Cardiac muscle cell (in vitro differentiated cells and primary cell): ENCODE measurements around the gene LILRB4. TPM values are rescaled to one million over a fixed set of nuclear protein-coding genes. Genes with fewer than 3 reads are reported as not detected.
"Not testable (repeated sequence)": the region's sequence is repeated elsewhere in the genome, so short reads cannot be mapped to it uniquely, and the experiment has no call there.

ENCODE experiments used
- DNase-seq, 2 donors: peaks; one replicate each; pipeline versions ENCODE4 v3.0.0 to v3.0.0-alpha.2; 2010 to 2017; ENCODE audit warnings: low read depth in 1 of 2, low spot score in 1 of 2
- H3K27ac ChIP-seq: fragments of 200-600 bp; sonication (generic); 2 replicates; pipeline ENCODE4 v1.5.1; 2016
- H3K27me3 ChIP-seq: fragments of 200-600 bp; sonication (generic); 2 replicates; pipeline ENCODE4 v1.6.0; 2016; ENCODE audit warnings: control low read depth
- H3K36me3 ChIP-seq: fragments of 200-600 bp; sonication (generic); 2 replicates; pipeline ENCODE4 v1.5.1; 2016; ENCODE audit warnings: control low read depth
- H3K4me1 ChIP-seq: fragments of 200-600 bp; sonication (generic); 2 replicates; pipeline ENCODE4 v1.8.1; 2017; ENCODE audit warnings: low read depth, mild to moderate bottlenecking, mixed run types
- H3K4me3 ChIP-seq: fragments of 200-600 bp; sonication (generic); 2 replicates; pipeline ENCODE4 v1.5.1; 2016; ENCODE audit warnings: mild to moderate bottlenecking
- H3K9me3 ChIP-seq: fragments of 200-600 bp; sonication (generic); 2 replicates; pipeline ENCODE4 v1.5.1; 2017; ENCODE audit warnings: low read depth, mild to moderate bottlenecking, control low read depth
- polyA plus RNA-seq: library from polyadenylated mRNA; unstranded; fragments of >200 nt; fragmentation: Nextera tagmentation; extraction: Ambion mirVana; gene quantifications from 2 replicates; pipeline ENCODE4 v1.2.1, GENCODE V29; 2016
- total RNA-seq: library from RNA; depleted of rRNA; stranded (reverse); fragments of >200 nt; gene quantifications from 2 replicates; pipeline ENCODE4 v1.2.3, GENCODE V29; 2016
- TF ChIP-seq, protein P1 (sequence below): IDR thresholded peaks from 2 replicates; pipeline ENCODE4 v1.5.1; 2012; ENCODE audit warnings: low read depth, mild to moderate bottlenecking, low read length

LILRB4 gene
- total and polyA plus RNA-seq, 2 experiments from 2014 or later = not detected

DNA sequence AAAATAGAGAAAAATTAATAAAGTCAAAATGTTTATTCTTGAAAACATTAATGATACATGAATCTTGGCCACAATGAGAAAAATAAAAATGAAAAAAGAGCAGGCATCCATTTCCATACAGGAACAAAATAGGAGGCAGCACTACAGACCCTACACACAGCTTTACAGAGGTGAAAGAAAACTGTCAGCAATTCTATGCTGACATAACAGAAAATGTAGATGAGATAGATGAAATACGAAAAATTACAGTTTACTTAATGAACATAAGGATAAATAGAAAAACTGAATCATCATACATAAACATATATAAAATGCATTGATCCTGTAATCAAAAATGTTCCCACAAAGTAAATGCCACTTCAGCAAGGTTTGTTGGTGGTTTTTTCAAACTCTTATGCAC is 5.6 kb downstream of the LILRB4 start:
- Histone ChIP-seq H3K4me3 (no peak overlapping the region), H3K27me3 (no peaks in the 10 kb centered on the region), H3K27ac (no peak overlapping the region), H3K36me3 (no peaks in the 10 kb centered on the region), H3K4me1 (no peaks in the 10 kb centered on the region), H3K9me3 (no peaks in the 10 kb centered on the region)
- TF ChIP-seq, protein P1, sequence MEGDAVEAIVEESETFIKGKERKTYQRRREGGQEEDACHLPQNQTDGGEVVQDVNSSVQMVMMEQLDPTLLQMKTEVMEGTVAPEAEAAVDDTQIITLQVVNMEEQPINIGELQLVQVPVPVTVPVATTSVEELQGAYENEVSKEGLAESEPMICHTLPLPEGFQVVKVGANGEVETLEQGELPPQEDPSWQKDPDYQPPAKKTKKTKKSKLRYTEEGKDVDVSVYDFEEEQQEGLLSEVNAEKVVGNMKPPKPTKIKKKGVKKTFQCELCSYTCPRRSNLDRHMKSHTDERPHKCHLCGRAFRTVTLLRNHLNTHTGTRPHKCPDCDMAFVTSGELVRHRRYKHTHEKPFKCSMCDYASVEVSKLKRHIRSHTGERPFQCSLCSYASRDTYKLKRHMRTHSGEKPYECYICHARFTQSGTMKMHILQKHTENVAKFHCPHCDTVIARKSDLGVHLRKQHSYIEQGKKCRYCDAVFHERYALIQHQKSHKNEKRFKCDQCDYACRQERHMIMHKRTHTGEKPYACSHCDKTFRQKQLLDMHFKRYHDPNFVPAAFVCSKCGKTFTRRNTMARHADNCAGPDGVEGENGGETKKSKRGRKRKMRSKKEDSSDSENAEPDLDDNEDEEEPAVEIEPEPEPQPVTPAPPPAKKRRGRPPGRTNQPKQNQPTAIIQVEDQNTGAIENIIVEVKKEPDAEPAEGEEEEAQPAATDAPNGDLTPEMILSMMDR = no peak
- DNase-seq = no peak

DNA sequence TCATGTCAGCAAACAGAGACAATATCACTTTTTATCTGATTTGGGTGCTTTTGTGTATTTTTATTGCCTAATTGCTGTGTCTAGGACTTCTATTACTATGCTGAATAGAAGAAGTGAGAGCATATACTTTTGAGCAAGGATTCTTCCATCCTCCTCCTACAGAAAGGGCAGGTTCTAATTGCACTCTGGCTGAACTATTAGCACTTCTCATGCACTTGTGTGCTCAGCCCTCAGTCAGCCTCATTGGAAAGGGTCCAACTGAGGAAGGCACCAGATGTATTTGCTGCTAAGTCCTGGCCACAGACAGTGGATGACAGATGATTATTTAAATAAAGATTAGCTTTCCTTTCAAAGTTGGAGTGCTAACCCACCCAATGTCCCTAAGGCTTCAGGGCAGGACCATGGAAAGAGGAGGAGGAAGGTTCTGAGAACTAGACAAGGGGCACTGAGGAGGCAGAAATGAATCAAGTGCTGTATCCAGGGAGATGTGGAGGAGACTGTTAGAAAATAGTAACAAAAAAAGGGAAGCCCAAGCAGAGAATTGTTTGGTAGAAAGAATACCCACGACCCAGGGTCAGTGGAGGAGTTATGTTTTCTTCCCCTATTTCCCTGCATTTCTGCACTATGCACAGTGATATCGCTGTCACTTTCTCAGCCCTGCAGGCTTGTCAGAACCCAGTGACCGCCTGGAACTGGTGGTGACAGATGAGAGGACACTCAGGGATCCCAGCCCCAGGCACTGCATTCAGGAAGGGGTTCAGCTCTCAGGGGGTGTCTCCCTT is 8.0 kb downstream of the LILRB4 start:
- Histone ChIP-seq H3K36me3 (no peaks in the 10 kb centered on the region), H3K9me3 (no peaks in the 10 kb centered on the region), H3K4me1 (no peaks in the 10 kb centered on the region), H3K4me3 (no peak overlapping the region), H3K27ac (no peak overlapping the region), H3K27me3 (no peaks in the 10 kb centered on the region)
- TF ChIP-seq, protein P1 = no peak
- DNase-seq = no peak

DNA sequence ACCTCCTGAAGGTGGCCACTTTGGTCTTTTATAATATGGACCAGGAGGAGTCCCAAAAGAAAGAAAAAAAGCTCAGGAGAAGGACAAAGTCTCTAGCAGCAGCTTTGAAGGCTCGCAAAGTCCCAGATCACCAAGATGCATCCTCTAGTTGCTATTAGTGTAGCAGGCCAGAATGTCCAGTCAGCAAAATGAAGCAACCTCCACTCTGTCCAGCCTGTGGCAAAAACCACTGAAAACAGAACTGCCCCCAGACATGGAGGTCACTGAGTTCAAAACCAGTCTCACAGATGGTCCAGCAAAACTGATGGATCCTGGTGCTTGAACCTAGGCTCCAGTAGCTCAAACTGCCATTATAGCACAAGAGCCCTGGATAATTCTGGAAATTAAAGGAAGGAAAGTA is 10.4 kb downstream of the LILRB4 start:
- H3K27me3 ChIP-seq = no peaks in the 10 kb centered on the region
- no peak overlapping the region for H3K4me3 ChIP-seq
- no peak for DNase-seq
- H3K27ac ChIP-seq = no peak overlapping the region
- H3K36me3 ChIP-seq = no peaks in the 10 kb centered on the region
- TF ChIP-seq, protein P1 = no peak
- no peaks in the 10 kb centered on the region for H3K4me1 ChIP-seq
- H3K9me3 ChIP-seq = no peaks in the 10 kb centered on the region

DNA sequence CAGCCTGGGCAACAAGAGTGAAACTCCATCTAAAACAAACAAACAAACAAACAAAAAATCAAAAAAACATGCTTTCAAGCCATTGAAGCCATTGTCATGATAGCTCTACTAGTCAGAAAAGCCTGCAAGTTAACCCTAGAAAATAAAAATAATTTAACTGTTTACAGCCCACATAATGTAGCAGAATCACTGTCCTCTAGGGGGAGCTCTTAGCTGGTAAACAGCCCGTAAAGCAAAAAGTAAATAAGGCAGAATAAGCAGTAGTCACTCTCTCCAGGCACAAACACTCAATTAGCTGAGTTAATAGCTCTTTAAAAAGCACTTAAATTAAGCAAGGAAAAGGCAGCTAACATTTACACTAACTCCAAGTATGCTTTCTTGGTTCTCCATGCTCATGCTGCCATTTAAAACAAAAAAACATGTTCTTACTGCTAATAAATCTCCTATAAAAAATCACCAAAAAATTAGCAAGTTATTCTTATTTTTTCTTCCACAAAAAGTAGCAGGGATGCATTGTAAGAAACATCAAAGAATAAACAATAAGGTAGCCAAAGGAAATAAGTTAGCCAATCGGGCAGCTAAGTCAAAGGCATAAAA is 11.3 kb downstream of the LILRB4 start:
- no peak overlapping the region for H3K4me3 ChIP-seq
- DNase-seq = peak in 1 of 2 donors; percentile 40
- TF ChIP-seq, protein P1 = peak; percentile 63

DNA sequence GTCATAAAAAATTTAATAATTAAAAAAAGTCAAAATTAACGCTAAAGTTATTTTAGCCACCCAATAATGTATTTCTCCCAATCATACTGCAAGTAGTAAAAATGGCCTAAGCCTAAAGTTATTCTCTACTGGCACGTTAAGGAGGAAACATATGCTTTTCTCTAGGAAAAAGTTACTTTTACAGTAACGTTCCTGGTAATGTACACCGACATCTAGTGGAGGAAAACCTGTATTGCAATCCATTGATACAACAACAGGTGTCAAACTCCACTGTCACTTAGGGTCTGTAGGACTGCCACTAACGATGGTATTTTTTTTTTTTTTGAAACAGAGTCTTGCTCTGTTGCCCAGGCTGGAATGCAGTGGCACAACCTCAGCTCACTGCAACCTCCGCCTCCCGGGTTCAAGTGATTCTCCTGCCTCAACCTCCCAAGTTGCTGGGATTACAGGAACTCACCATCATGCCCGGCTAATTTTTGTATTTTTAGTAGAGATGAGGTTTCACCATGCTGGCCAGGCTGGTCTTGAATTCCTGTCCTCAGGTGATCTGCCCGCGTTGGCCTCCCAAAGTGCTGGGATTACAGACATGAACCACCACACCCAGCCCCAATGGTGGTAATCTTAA is 13.5 kb downstream of the LILRB4 start:
- H3K9me3 ChIP-seq, H3K4me3 ChIP-seq, H3K27me3 ChIP-seq, H3K27ac ChIP-seq, H3K36me3 ChIP-seq, H3K4me1 ChIP-seq: not testable (repeated sequence)
- TF ChIP-seq, protein P1 = peak; percentile 81
- peak; percentile 4 to 48 for DNase-seq

More for the DNA sequence above, 11.3 kb downstream of the LILRB4 start:
- no peaks in the 10 kb centered on the region for H3K36me3 ChIP-seq
- H3K4me1 ChIP-seq = no peaks in the 10 kb centered on the region
- H3K9me3 ChIP-seq = no peaks in the 10 kb centered on the region
- no peak overlapping the region for H3K27ac ChIP-seq
- H3K27me3 ChIP-seq = no peaks in the 10 kb centered on the region
